ENCODE measurements around the gene FLNC.

Gene FLNC

GRCh38 chr7:128888039-128888755 lies 58.0 kb downstream of the FLNC start:
- no peak for DNase-seq (ENCODE audit: extremely low read depth, low read depth)
- H3K4me3 ChIP-seq (replicated peaks; ENCODE audit: low read depth, low read length) = no peak overlapping the region

GRCh38 chr7:128888756-128889095 lies 58.5 kb downstream of the FLNC start:
- TF ChIP-seq CTCF (IDR thresholded peaks at IDR 0.05; ENCODE audit: low read depth, low read length, missing control alignments) = no peak
- no peak overlapping the region for H3K4me3 ChIP-seq (replicated peaks; ENCODE audit: low read depth, low read length)
- DNase-seq (ENCODE audit: extremely low read depth, low read depth) = no peak

More at GRCh38 chr7:128888039-128888755, 58.0 kb downstream of the FLNC start:
- no peak for TF ChIP-seq CTCF (IDR thresholded peaks at IDR 0.05; ENCODE audit: low read depth, low read length, missing control alignments)

- H3K4me3 ChIP-seq (replicated peaks; ENCODE audit: low read depth, low read length) = no peak overlapping the region
- TF ChIP-seq CTCF (IDR thresholded peaks at IDR 0.05; ENCODE audit: low read depth, low read length, missing control alignments) = no peak
- no peak for DNase-seq (ENCODE audit: extremely low read depth, low read depth)
These were observed 58.9 kb downstream of the FLNC start for GRCh38 chr7:128889121-128889520.

GRCh38 chr7:128890306-128891109 lies 60.3 kb downstream of the FLNC start:
- no peak for DNase-seq (ENCODE audit: extremely low read depth, low read depth)
- no peak overlapping the region for H3K4me3 ChIP-seq (replicated peaks; ENCODE audit: low read depth, low read length)
- TF ChIP-seq CTCF (IDR thresholded peaks at IDR 0.05; ENCODE audit: low read depth, low read length, missing control alignments) = no peak

GRCh38 chr7:128891110-128891941 lies 61.1 kb downstream of the FLNC start:
- no peak overlapping the region for H3K4me3 ChIP-seq (replicated peaks; ENCODE audit: low read depth, low read length)
- TF ChIP-seq CTCF (IDR thresholded peaks at IDR 0.05; ENCODE audit: low read depth, low read length, missing control alignments) = no peak
- no peak for DNase-seq (ENCODE audit: extremely low read depth, low read depth)

- no peak overlapping the region for H3K4me3 ChIP-seq (replicated peaks; ENCODE audit: low read depth, low read length)
- DNase-seq (ENCODE audit: extremely low read depth, low read depth) = no peak
- TF ChIP-seq CTCF (IDR thresholded peaks at IDR 0.05; ENCODE audit: low read depth, low read length, missing control alignments) = no peak
These were observed 61.7 kb downstream of the FLNC start for GRCh38 chr7:128891942-128892269.
